Measurements from ENCODE around the gene TIE1. TPM values are rescaled to one million over a fixed set of nuclear protein-coding genes. Genes with fewer than 3 reads are reported as not detected.

Gene TIE1
- total and polyA plus RNA-seq, 2 donors (not counting 1 experiment from before 2014, with no cell fraction given): 0.02 TPM; not detected in 1

DNA sequence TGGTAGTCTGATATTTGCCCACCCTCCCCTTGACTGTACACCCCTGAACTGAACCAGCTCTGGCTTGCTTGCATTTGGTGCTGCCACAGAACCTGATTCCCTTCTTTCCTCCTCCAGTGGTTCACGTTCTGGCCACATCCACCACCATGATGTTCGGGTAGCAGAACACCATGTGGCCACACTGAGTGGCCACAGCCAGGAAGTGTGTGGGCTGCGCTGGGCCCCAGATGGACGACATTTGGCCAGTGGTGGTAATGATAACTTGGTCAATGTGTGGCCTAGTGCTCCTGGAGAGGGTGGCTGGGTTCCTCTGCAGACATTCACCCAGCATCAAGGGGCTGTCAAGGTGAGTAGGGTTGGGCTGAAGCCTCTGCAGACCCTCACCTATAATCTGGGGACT is 59.8 kb downstream of the TIE1 start:
- Histone ChIP-seq H4K20me1 (ENCODE audit: control insufficient read depth, extremely low read depth, insufficient read depth, low read length) (no peaks in the 10 kb centered on the region), H3K4me2 (ENCODE audit: extremely low read depth, insufficient read depth, low read length) (peak overlapping the region; percentile 95), H3K9ac (ENCODE audit: insufficient read depth, low read length) (no peak overlapping the region), H3K36me3 (ENCODE audit: control insufficient read depth, insufficient read depth, low read length) (peaks cover 30% of the 10 kb centered on the region), H3K4me3 (replicated peaks in 1 of 4; ENCODE audit: control extremely low read depth in 1 of 4, insufficient read depth in 1 of 4, low read depth in 3 of 4, low read length in 4 of 4) (peak overlapping the region in 3 of 4 experiments; percentile 65 to 78 (median 66)), H3K9me3 (ENCODE audit: control insufficient read depth, insufficient read depth, low read depth, low read length) (no peaks in the 10 kb centered on the region), H3K4me1 (ENCODE audit: control insufficient read depth, extremely low read depth, insufficient read depth, low read length) (peaks cover 20% of the 10 kb centered on the region), H3K27ac (ENCODE audit: insufficient read depth, low read length) (peak overlapping the region; percentile 37), H3K79me2 (ENCODE audit: control insufficient read depth, insufficient read depth, low read length) (peaks cover 49% of the 10 kb centered on the region), H3K27me3 (ENCODE audit: control insufficient read depth, insufficient read depth, low read length) (no peaks in the 10 kb centered on the region), H2AFZ (ENCODE audit: low read length) (no peak overlapping the region)
- no peak for DNase-seq (ENCODE audit: low read depth in 2 of 2)
- TF ChIP-seq, protein P1, sequence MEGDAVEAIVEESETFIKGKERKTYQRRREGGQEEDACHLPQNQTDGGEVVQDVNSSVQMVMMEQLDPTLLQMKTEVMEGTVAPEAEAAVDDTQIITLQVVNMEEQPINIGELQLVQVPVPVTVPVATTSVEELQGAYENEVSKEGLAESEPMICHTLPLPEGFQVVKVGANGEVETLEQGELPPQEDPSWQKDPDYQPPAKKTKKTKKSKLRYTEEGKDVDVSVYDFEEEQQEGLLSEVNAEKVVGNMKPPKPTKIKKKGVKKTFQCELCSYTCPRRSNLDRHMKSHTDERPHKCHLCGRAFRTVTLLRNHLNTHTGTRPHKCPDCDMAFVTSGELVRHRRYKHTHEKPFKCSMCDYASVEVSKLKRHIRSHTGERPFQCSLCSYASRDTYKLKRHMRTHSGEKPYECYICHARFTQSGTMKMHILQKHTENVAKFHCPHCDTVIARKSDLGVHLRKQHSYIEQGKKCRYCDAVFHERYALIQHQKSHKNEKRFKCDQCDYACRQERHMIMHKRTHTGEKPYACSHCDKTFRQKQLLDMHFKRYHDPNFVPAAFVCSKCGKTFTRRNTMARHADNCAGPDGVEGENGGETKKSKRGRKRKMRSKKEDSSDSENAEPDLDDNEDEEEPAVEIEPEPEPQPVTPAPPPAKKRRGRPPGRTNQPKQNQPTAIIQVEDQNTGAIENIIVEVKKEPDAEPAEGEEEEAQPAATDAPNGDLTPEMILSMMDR (conservative IDR thresholded peaks at IDR 0.05 in 1 of 2, IDR thresholded peaks at IDR 0.05 in 1 of 2; ENCODE audit: low read depth in 1 of 2, low read length in 2 of 2): no peak
- no peak for TF ChIP-seq EZH2 (IDR thresholded peaks at IDR 0.05; ENCODE audit: low read length, missing control alignments)

DNA sequence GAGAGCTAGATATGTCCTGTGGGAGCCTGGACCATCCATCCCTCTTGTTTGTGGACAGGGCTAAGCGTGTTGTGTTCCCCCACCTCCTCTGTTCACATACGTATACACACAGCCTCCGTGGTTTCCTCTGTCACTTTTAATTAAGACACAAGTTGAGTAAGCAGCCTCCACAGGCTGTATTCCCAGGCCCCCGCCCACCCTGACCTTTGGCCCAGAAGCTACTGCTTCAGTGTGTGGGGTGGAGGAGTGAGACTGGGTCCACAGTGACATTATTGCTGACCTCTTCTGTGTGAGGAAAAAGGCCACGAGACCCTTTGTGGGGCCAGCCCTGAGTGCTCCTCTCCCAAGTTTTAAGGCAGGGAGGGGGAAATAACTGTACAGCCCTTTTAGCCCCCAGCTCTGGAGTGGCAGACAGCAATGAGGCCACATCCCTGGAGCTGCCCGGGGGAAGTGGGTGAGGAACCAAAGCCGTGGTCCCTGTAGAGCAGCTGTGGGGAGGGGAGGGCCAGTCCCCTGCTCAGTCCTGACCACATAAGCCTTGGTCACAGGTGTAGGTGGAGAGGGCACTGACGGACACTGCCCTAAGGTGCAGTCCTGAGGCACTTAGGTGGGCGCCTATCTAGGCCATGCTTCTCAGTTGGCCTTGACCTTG is 62.6 kb downstream of the TIE1 start:
- no peak for DNase-seq (ENCODE audit: low read depth in 2 of 2)
- Histone ChIP-seq H3K4me3 (replicated peaks in 1 of 4; ENCODE audit: control extremely low read depth in 1 of 4, insufficient read depth in 1 of 4, low read depth in 3 of 4, low read length in 4 of 4) (no peak overlapping the region), H3K36me3 (ENCODE audit: control insufficient read depth, insufficient read depth, low read length) (peaks cover 32% of the 10 kb centered on the region), H3K4me2 (ENCODE audit: extremely low read depth, insufficient read depth, low read length) (no peak overlapping the region), H3K9me3 (ENCODE audit: control insufficient read depth, insufficient read depth, low read depth, low read length) (no peaks in the 10 kb centered on the region), H3K79me2 (ENCODE audit: control insufficient read depth, insufficient read depth, low read length) (peaks cover 69% of the 10 kb centered on the region), H2AFZ (ENCODE audit: low read length) (no peak overlapping the region), H4K20me1 (ENCODE audit: control insufficient read depth, extremely low read depth, insufficient read depth, low read length) (no peaks in the 10 kb centered on the region), H3K27ac (ENCODE audit: insufficient read depth, low read length) (no peak overlapping the region), H3K9ac (ENCODE audit: insufficient read depth, low read length) (no peak overlapping the region), H3K27me3 (ENCODE audit: control insufficient read depth, insufficient read depth, low read length) (no peaks in the 10 kb centered on the region), H3K4me1 (ENCODE audit: control insufficient read depth, extremely low read depth, insufficient read depth, low read length) (peaks cover 15% of the 10 kb centered on the region)
- TF ChIP-seq EZH2 (IDR thresholded peaks at IDR 0.05; ENCODE audit: low read length, missing control alignments): no peak
- TF ChIP-seq, protein P1 (conservative IDR thresholded peaks at IDR 0.05 in 1 of 2, IDR thresholded peaks at IDR 0.05 in 1 of 2; ENCODE audit: low read depth in 1 of 2, low read length in 2 of 2): no peak

DNA sequence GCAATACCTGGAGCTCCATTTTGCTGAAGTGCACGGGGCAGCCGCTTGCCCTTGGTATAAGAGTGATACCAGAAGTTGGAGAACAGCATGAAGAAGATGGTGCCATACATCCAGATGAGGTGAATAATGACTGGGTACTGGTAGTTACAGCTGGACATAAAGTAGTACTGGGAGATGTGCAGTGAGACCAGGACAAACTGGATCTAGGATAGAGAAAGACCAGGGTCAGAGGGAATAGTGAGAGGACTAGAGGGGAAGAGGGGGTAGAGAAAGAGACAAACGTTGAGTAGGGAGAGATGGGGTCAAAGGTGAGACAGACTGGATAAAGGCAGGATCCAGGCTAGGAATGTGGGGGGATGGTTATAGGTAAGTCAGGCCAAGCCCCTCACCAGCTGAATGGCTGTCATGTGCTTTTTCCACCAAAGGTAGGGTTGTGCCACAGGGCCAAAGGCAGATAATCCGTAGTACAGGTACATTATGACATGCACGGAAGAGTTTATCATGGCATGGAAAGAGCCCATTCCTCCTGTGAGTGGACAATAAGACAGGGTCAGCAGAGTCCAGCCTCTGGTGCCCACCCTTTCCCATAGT is 63.2 kb downstream of the TIE1 start:
- peaks cover 32% of the 10 kb centered on the region for H3K36me3 ChIP-seq (ENCODE audit: control insufficient read depth, insufficient read depth, low read length)
- no peaks in the 10 kb centered on the region for H3K9me3 ChIP-seq (ENCODE audit: control insufficient read depth, insufficient read depth, low read depth, low read length)
- H3K4me2 ChIP-seq (ENCODE audit: extremely low read depth, insufficient read depth, low read length): no peak overlapping the region
- H4K20me1 ChIP-seq (ENCODE audit: control insufficient read depth, extremely low read depth, insufficient read depth, low read length): no peaks in the 10 kb centered on the region
- H3K4me3 ChIP-seq (replicated peaks in 1 of 4; ENCODE audit: control extremely low read depth in 1 of 4, insufficient read depth in 1 of 4, low read depth in 3 of 4, low read length in 4 of 4): no peak overlapping the region
- DNase-seq (ENCODE audit: low read depth in 2 of 2): no peak
- peaks cover 18% of the 10 kb centered on the region for H3K4me1 ChIP-seq (ENCODE audit: control insufficient read depth, extremely low read depth, insufficient read depth, low read length)
- TF ChIP-seq EZH2 (IDR thresholded peaks at IDR 0.05; ENCODE audit: low read length, missing control alignments): no peak
- TF ChIP-seq, protein P1 (conservative IDR thresholded peaks at IDR 0.05 in 1 of 2, IDR thresholded peaks at IDR 0.05 in 1 of 2; ENCODE audit: low read depth in 1 of 2, low read length in 2 of 2): no peak
- H3K27me3 ChIP-seq (ENCODE audit: control insufficient read depth, insufficient read depth, low read length): no peaks in the 10 kb centered on the region
- peaks cover 72% of the 10 kb centered on the region for H3K79me2 ChIP-seq (ENCODE audit: control insufficient read depth, insufficient read depth, low read length)
- no peak overlapping the region for H3K9ac ChIP-seq (ENCODE audit: insufficient read depth, low read length)
- H2AFZ ChIP-seq (ENCODE audit: low read length): no peak overlapping the region
- H3K27ac ChIP-seq (ENCODE audit: insufficient read depth, low read length): no peak overlapping the region
